OCI-LY1 (cell line): Measurements from ENCODE around the gene FAM200C.
A peak's percentile ranks its signal among the peaks of the same experiment; 100 is the strongest.

Experiments
- H2AFZ ChIP-seq: fragments of 200-600 bp; sonication (generic), shearing (Covaris generic); 2 replicates; pipeline ENCODE4 v1.6.0; 2014; ENCODE audit warnings: antibody characterized with exemption, mild to moderate bottlenecking, low read length
- H3F3A ChIP-seq: fragments of 200-600 bp; sonication (generic), shearing (Covaris generic); 2 replicates; pipeline ENCODE4 v1.6.0; 2014; ENCODE audit warnings: mild to moderate bottlenecking, antibody characterized with exemption, low read length, moderate library complexity; ENCODE audit not compliant: insufficient read depth
- H3K27ac ChIP-seq: fragments of 200-600 bp; sonication (generic); 2 replicates; pipeline ENCODE4 v1.5.1; 2014; ENCODE audit warnings: low read length, mixed run types, mild to moderate bottlenecking, low read depth; ENCODE audit not compliant: poor library complexity, severe bottlenecking
- H3K27me3 ChIP-seq: fragments of 200-600 bp; sonication (generic); 2 replicates; pipeline ENCODE4 v1.6.0; 2014; ENCODE audit warnings: antibody characterized with exemption, mild to moderate bottlenecking, low read length, moderate library complexity; ENCODE audit not compliant: insufficient read depth
- H3K36me3 ChIP-seq: fragments of 200-600 bp; sonication (generic); 2 replicates; pipeline ENCODE4 v1.6.1; 2014; ENCODE audit warnings: mild to moderate bottlenecking, antibody characterized with exemption, low read length, moderate library complexity, mixed read lengths; ENCODE audit not compliant: insufficient read depth
- H3K4me1 ChIP-seq: fragments of 200-600 bp; sonication (generic); 2 replicates; pipeline ENCODE4 v1.5.1; 2014; ENCODE audit warnings: mild to moderate bottlenecking, low read length, moderate library complexity; ENCODE audit not compliant: insufficient read depth, severe bottlenecking
- H3K4me2 ChIP-seq: fragments of 200-600 bp; sonication (generic), shearing (Covaris generic); 2 replicates; pipeline ENCODE4 v1.6.1; 2014; ENCODE audit warnings: low read length
- H3K4me3 ChIP-seq: fragments of 200-600 bp; sonication (generic); 2 replicates; pipeline ENCODE4 v1.5.1; 2014; ENCODE audit warnings: low read length, low read depth, mild to moderate bottlenecking, mixed read lengths; ENCODE audit not compliant: poor library complexity, severe bottlenecking
- H3K79me2 ChIP-seq: fragments of 200-600 bp; shearing (Covaris generic); 2 replicates; pipeline ENCODE4 v1.6.1; 2016; ENCODE audit warnings: mixed run types, low read length, mixed read lengths; ENCODE audit not compliant: insufficient read depth
- H3K9ac ChIP-seq: fragments of 200-600 bp; sonication (generic), shearing (Covaris generic); 2 replicates; pipeline ENCODE4 v1.6.1; 2014; ENCODE audit warnings: mild to moderate bottlenecking, low read length, mixed read lengths
- H3K9me2 ChIP-seq: fragments of 200-600 bp; sonication (generic), shearing (Covaris generic); 2 replicates; pipeline ENCODE4 v1.6.1; 2014; ENCODE audit warnings: low read depth, mild to moderate bottlenecking, low read length, mixed read lengths
- H3K9me3 ChIP-seq: fragments of 200-600 bp; shearing (Covaris generic); 2 replicates; pipeline ENCODE4 v1.6.1; 2014; ENCODE audit warnings: low read length, mixed read lengths
- H4K20me1 ChIP-seq: fragments of 200-600 bp; sonication (generic), shearing (Covaris generic); 2 replicates; pipeline ENCODE4 v1.6.0; 2016; ENCODE audit warnings: mild to moderate bottlenecking, low read length; ENCODE audit not compliant: insufficient read depth
- EZH2 ChIP-seq: fragments of 200-600 bp; sonication (generic), shearing (Covaris generic); IDR thresholded peaks from 2 replicates; pipeline ENCODE4 v1.8.0; 2017; ENCODE audit warnings: borderline replicate concordance, mixed run types, mild to moderate bottlenecking, antibody characterized with exemption, low read length, moderate library complexity, mixed read lengths
- TF ChIP-seq, protein P1 (sequence below): fragments of 200-600 bp; sonication (generic), shearing (Covaris generic); IDR thresholded peaks from 2 replicates; pipeline ENCODE4 v1.5.1; 2017; ENCODE audit warnings: mild to moderate bottlenecking, antibody characterized with exemption, low read length, moderate library complexity, mixed read lengths

Gene FAM200C

GRCh38 chr5:160442824-160443431, 43.1 kb upstream of the FAM200C start:
- H3K79me2 ChIP-seq = no peaks in the 10 kb centered on the region
- no peaks in the 10 kb centered on the region for H4K20me1 ChIP-seq
- no peaks in the 10 kb centered on the region for H3K9me2 ChIP-seq
- H3K4me3 ChIP-seq = no peak overlapping the region
- H2AFZ ChIP-seq = no peak overlapping the region
- peaks cover 4% of the 10 kb centered on the region; the same call in 1 of the 2 replicates for H3K9me3 ChIP-seq
- H3K4me2 ChIP-seq = no peak overlapping the region
- H3K27me3 ChIP-seq = no peaks in the 10 kb centered on the region
- no peak overlapping the region for H3K27ac ChIP-seq
- H3F3A ChIP-seq = no peaks in the 10 kb centered on the region
- no peaks in the 10 kb centered on the region; the same call in 1 of the 2 replicates for H3K36me3 ChIP-seq
- H3K4me1 ChIP-seq = peaks cover 13% of the 10 kb centered on the region
- no peak overlapping the region for H3K9ac ChIP-seq
- TF ChIP-seq EZH2 = no peak
- TF ChIP-seq, protein P1, sequence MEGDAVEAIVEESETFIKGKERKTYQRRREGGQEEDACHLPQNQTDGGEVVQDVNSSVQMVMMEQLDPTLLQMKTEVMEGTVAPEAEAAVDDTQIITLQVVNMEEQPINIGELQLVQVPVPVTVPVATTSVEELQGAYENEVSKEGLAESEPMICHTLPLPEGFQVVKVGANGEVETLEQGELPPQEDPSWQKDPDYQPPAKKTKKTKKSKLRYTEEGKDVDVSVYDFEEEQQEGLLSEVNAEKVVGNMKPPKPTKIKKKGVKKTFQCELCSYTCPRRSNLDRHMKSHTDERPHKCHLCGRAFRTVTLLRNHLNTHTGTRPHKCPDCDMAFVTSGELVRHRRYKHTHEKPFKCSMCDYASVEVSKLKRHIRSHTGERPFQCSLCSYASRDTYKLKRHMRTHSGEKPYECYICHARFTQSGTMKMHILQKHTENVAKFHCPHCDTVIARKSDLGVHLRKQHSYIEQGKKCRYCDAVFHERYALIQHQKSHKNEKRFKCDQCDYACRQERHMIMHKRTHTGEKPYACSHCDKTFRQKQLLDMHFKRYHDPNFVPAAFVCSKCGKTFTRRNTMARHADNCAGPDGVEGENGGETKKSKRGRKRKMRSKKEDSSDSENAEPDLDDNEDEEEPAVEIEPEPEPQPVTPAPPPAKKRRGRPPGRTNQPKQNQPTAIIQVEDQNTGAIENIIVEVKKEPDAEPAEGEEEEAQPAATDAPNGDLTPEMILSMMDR = no peak

GRCh38 chr5:160441311-160441781, 41.5 kb upstream of the FAM200C start:
- Histone ChIP-seq H3K9me2 (no peaks in the 10 kb centered on the region), H3K9me3 (no peaks in the 10 kb centered on the region), H3K27ac (no peak overlapping the region), H3F3A (no peaks in the 10 kb centered on the region), H2AFZ (no peak overlapping the region), H3K27me3 (no peaks in the 10 kb centered on the region), H3K4me3 (no peak overlapping the region), H3K4me2 (no peak overlapping the region), H3K79me2 (no peaks in the 10 kb centered on the region), H4K20me1 (no peaks in the 10 kb centered on the region), H3K9ac (no peak overlapping the region), H3K36me3 (no peaks in the 10 kb centered on the region), H3K4me1 (peaks cover 13% of the 10 kb centered on the region)
- TF ChIP-seq EZH2 = no peak
- TF ChIP-seq, protein P1 = no peak

- H3K4me3 ChIP-seq = peak overlapping the region; percentile 61
- H4K20me1 ChIP-seq = no peaks in the 10 kb centered on the region
- TF ChIP-seq, protein P1 = peak; percentile 85
- TF ChIP-seq EZH2 = no peak
- no peaks in the 10 kb centered on the region for H3F3A ChIP-seq
- peak overlapping the region; percentile 96 for H2AFZ ChIP-seq
- H3K9ac ChIP-seq = peak overlapping the region; percentile 55
- H3K9me2 ChIP-seq = no peaks in the 10 kb centered on the region
- no peak overlapping the region for H3K27ac ChIP-seq
- H3K4me1 ChIP-seq = peaks cover 21% of the 10 kb centered on the region
- H3K9me3 ChIP-seq = no peaks in the 10 kb centered on the region
- H3K27me3 ChIP-seq = no peaks in the 10 kb centered on the region
- no peaks in the 10 kb centered on the region for H3K79me2 ChIP-seq
- no peaks in the 10 kb centered on the region for H3K36me3 ChIP-seq
- peak overlapping the region; percentile 98 for H3K4me2 ChIP-seq
Observed at GRCh38 chr5:160439205-160439600, 39.3 kb upstream of the FAM200C start.
